Astrocyte of the spinal cord (primary cell): Measurements from ENCODE around the gene COX6B1.
"Not testable (repeated sequence)": the region's sequence is repeated elsewhere in the genome, so short reads cannot be mapped to it uniquely, and the experiment has no call there.

Experiments used
- DNase-seq: peaks from one replicate; pipeline ENCODE4 v3.0.0; 2011; ENCODE audit warnings: low read depth, low spot score
- H3K4me3 ChIP-seq: 2 replicates; pipeline ENCODE4 v1.5.1; 2011; ENCODE audit warnings: low read depth, mild to moderate bottlenecking, low read length, moderate library complexity
- in situ Hi-C: cut with HindIII; loops from 2 replicates; pipeline ENCODE4 v1.10.0; 2017; ENCODE audit warnings: low sequenced_read_pairs
- TF ChIP-seq, protein P1 (sequence below): IDR thresholded peaks from 2 replicates; pipeline ENCODE4 v1.5.1; 2012; ENCODE audit warnings: low read depth, mild to moderate bottlenecking, low read length, inconsistent platforms

Gene COX6B1

DNA sequence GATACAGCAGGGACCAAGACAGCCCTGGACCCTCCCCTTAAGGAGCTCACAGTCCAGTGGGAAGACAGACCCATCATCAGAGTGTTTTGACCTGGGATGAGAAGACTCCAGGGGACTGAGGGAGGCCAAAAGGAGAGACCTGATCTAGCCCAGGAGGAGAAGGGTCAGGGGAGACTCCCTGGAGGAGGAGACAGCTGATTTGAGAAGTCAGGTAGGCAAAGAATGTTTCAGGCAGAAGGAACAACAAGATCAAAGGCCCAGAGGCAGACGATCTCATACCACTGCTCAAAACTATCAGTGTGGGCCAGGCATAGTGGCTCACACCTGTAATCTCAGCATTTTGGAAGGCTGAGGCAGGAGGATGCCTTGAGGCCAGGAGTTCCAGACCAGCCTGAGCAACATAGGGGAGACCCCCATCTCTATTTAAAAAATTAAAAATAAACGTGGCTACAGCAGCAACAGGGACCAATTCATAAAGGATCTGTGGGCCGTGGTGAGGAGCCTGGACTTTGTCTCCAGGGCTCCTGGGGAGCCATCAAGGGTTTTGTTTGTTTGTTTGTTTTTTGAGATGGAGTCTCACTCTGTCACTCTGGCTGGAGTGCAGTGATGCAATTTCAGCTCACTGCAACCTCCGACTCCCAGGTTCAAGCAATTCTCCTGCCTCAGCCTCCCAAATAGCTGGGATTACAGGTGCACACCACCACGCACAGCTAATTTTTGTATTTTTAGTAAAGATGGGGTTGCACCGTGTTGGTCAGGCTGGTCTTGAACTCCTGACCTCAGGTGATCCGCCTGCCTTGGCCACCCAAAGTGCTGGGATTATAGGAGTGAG, 2.2 kb upstream of the COX6B1 start:
- H3K4me3 ChIP-seq = no peak overlapping the region
- in situ Hi-C loops = no loop called here
- TF ChIP-seq, protein P1, sequence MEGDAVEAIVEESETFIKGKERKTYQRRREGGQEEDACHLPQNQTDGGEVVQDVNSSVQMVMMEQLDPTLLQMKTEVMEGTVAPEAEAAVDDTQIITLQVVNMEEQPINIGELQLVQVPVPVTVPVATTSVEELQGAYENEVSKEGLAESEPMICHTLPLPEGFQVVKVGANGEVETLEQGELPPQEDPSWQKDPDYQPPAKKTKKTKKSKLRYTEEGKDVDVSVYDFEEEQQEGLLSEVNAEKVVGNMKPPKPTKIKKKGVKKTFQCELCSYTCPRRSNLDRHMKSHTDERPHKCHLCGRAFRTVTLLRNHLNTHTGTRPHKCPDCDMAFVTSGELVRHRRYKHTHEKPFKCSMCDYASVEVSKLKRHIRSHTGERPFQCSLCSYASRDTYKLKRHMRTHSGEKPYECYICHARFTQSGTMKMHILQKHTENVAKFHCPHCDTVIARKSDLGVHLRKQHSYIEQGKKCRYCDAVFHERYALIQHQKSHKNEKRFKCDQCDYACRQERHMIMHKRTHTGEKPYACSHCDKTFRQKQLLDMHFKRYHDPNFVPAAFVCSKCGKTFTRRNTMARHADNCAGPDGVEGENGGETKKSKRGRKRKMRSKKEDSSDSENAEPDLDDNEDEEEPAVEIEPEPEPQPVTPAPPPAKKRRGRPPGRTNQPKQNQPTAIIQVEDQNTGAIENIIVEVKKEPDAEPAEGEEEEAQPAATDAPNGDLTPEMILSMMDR = no peak
- no peak for DNase-seq

DNA sequence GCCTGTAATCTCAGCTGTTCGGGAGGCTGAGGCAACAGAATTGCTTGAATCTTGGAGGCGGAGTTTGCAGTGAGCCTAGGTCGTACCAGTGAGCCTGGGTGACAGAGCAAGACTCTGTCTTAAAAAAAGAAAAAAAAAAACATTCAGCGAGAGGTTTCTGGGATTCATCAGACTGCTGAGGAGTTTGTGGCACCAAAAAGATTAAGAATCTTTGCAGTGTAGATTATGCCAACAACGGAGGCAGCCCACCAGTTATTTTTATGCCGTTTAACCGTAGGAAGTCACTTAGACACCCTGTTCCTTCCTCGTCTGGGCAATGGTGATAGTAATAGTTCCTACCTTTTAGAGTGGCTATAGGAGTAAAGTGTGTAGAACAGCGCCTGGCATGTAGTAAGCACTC, 2.5 kb downstream of the COX6B1 start:
- TF ChIP-seq, protein P1 = no peak
- H3K4me3 ChIP-seq = no peak overlapping the region
- in situ Hi-C loops = no loop called here
- no peak for DNase-seq

DNA sequence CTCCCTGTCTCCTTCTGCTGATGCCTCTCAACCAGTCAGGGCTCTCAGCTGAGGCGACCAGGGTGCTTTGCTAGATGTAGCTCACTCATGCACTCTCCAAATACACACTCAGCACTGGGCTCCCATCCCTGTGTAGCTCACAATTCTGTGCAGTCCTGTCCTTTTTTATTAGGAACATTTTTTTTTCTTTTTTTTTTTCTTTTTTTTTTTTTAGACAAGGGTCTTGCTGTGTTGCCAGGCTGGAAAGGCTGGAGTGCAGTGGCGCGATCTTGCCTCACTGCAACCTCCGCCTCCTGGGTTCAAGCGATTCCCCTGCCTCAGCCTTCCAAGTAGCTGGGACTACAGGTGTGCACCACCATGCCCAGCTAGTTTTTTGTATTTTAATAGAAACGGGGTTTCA, 6.7 kb downstream of the COX6B1 start:
- in situ Hi-C loops, DNase-seq, H3K4me3 ChIP-seq: not testable (repeated sequence)

DNA sequence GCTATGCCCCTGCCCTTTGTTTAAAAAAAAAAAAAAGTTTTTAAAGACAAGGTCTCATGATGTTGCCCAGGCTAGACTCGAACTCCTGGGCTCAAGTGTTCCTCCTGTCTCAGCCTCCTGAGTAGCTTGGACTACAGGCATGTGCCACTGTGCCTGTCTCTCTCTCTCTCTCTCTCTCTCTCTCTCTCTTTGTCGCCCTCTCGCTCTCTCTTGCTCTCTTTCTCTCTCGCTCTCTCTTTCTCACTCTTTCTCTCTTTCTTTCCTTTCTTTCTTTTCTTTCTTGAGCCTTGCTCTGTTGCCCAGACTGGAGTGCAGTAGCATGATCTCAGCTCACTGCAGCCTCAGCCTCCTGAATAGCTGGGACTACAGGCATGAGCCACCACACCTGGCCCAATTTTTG, 7.5 kb downstream of the COX6B1 start:
- TF ChIP-seq, protein P1 = no peak
- DNase-seq = no peak
- no peak overlapping the region for H3K4me3 ChIP-seq
- in situ Hi-C loops = no loop called here

DNA sequence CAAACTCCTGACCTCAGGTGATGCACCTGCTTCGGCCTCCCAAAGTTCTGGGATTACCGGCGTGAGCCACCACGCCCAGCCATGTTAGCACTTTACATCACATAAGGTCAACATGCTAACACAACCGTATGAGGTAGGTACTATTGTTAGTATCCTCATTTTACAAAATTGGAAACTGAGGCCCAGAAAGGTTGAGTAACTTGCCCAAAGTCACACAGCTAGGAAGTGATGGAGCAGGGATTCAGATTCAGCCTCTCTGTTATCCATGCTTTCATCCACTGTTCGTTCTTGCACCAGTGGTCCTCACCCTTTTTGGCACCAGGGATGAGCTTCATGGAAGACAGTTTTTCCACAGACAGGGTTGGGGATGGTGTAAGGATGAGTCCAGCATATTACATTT, 8.6 kb downstream of the COX6B1 start:
- no peak for DNase-seq
- TF ChIP-seq, protein P1 = no peak
- in situ Hi-C loops = no loop called here
- H3K4me3 ChIP-seq = no peak overlapping the region

DNA sequence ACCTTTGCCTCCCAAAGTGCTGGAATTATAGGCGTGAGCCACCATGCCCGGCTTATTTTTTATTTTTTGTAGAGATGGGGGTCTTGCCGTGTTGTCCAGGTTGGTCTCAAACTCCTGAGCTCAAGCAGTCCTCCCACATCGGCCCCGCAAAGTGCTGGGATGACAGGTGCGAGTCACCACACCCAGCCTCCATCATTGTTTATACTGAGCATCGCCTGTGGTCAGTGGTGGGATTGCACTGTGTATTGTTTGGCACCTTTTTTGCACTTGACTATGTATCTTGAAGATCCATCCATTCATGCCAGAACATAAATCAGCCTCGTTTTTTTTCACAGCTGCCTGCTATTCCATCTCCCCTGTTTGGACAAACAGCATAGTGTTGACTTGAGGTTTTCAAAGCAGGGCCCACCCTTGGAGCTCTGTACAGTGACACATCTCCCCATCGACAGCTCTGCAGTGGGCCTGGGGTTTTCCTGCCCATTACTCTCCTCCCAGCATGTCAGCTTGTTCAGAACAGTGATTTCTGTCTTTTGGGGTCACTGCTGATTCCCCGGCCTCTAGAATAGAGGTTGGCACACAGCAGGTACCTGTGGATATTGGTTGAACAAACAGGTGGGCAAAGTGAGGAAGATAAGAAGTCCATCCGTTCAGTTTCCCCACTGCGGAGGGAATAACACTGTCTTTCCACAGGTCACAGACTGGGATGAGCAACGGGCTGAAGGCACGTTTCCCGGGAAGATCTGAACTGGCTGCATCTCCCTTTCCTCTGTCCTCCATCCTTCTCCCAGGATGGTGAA, 10.0 kb downstream of the COX6B1 start:
- DNase-seq = peak; percentile 48
- TF ChIP-seq, protein P1 = peak; percentile 31
- in situ Hi-C loops = no loop called here
- no peak overlapping the region for H3K4me3 ChIP-seq

DNA sequence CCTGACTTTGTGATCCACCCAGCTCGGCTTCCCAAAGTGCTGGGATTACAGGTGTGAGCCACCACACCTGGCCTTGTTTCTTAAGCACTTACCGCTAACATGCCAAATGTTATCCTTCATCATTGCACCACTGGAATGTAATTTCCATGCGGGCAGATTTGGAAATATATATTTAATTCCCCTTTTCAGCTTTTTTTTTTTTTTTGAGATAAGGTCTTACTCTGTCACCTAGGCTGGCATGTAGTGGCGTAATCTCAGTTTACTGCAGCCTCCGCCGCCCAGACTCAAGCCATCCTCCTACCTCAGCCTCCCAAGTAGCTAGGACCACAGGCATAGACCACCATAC, 13.8 kb downstream of the COX6B1 start:
- in situ Hi-C loops = no loop called here
- TF ChIP-seq, protein P1 = no peak
- DNase-seq = no peak
- no peak overlapping the region for H3K4me3 ChIP-seq
